HG02678 (cell line): ENCODE measurements around the gene MRPS25.
"Not testable (repeated sequence)": the region's sequence is repeated elsewhere in the genome, so short reads cannot be mapped to it uniquely, and the experiment has no call there.

Experiments used
- ATAC-seq: cut with Tn5 transposase; IDR thresholded peaks from one replicate; pipeline ENCODE4 v1.9.1; 2021; ENCODE audit warnings: mild to moderate bottlenecking, moderate library complexity; ENCODE audit not compliant: unreplicated experiment

Gene MRPS25

DNA sequence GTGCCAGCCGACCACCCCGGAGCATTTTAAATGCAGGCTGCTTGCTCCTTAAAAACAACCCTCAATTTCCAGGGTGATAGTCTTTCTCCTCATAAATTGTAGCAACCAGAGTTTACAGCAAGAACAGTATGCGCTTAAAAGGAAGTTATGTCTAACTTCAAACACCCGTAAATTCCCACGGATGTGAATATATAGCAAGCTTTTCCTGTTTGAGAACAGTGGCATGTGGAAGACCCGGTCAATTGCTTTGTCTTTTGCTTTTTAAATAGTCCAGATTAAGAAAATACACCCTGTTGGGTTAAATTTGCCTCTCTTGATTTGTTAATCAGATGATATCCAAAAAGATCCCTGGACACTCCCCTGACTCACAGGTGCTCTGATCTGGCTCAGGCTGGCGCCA lies 20.8 kb downstream of the MRPS25 start:
- no peak for ATAC-seq

DNA sequence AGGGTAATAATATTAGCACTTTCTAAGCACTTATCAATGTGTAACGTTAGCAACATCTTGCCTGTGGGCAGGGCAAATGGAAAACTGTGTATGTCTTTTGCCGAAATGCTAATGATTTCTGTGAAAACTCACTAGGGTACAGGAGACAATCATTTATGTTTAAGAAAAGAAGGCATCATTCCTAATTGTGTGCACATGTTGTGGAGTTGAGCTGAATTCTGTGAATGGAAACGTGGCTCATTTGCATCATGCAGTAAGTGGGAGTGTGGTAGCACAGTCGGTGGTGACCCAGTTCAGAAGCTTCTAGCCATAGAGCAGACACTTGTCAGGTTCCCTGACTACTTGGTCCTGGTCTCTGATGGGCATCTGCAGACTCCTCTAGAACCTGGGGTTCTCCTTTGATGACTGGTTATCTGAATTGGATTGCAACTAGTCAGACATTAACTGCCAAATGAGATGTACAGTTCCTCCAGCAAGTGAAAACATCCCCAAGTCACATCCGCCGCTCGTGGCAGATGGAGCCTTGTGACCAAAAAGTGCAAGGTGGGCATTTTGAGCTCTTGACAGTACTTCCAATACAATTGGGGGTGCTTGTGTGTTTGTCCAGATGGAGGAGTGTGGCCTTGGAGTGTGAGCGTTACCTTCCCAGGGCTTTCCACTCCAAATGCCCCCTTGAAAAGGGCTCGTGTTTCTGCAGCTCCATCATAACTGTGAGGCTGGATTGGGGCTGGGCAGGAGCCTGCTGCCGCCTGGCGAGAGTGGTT lies 21.5 kb downstream of the MRPS25 start:
- no peak for ATAC-seq

DNA sequence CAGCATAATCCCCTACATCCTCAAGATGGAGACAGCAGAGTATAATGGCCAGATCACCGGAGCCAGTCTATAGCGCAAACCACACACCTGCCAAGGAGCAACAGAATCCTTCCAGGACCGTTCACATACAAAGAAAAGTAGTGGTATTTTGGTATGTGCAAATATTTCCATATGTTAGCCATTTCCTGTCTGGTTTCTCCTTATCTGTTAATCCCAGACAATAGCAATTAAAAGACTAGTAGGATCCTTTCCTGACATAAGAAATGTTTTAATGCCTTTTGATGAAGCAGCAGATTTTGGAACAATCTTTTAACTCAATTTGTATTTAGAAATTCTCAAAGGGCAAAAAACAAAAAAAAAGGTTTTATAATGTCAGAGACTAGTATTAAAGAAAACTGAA lies 22.2 kb downstream of the MRPS25 start:
- ATAC-seq: no peak

DNA sequence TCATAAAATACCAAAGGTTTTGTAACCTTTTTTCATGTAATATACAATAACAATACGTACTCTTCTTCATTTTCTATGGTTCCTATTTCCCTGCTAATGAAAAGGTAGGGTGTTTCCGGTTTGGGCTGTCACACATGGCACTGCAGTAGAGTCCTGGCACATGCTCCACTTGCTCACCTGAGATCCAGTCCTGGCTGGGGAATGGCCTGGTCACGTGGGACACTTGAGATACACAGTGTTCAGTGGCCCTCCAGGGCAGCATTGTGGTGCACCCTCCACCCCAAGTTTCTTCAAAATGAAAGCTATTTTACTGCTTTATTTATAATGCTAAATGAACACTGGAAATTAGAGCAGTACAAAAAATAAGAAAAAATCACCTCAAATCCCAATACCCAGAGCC lies 23.2 kb downstream of the MRPS25 start:
- no peak for ATAC-seq

DNA sequence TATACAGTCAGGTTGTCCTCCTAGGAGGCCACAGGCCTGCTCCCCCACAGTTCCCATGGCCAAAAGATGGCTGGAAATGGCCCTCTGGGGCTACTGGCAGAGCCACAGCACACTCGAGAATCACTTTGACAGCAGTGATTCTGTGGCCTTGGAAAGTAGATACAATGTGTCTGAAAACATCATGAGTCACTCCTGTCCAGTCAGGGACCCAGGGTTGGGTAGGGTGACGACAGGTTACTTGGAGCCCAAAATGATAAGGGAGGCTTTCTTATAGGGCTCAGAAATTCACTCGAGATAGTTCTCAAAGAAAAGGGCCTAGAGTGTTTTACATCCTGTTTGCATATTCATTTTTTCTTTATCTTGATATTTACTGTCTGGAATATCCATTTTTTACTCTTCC lies 24.3 kb downstream of the MRPS25 start:
- no peak for ATAC-seq

DNA sequence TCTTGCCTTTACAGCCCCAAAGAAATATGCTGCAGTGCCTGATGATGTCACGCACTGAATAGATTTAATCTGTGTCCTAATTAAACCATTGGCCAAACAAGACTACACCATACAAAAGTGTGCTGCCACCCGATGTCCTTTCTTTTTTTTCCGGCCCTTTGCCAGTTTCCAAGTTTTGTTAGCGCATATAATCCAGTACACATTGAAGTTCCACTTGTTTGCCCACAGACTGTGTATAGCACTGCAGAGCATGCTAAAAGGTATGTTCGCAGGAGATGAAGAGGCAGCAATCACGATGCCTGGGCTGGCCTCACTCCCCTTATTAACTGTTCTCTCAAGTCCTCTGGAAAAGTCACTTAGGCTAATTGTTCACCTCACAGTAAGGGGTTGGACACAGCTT lies 26.8 kb downstream of the MRPS25 start:
- no peak for ATAC-seq

DNA sequence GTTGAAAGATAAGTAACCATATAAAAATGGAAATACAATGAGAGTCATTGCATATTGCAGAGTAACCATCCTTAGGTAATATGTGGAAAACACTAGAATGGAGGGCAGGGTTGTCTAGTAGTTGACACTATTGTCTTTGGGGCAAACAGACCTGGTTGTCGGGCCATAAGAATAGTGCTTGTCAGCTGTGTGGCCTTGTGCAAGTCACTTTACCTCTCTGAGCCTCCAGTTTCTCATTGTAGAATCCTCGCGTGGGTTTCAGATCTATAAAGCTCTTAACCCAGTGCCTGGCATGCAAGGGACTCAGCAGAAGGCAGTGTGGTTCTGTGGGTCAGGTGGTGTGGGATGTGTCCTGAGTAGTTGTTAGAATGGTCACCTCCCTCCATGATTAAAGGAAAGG lies 32.0 kb downstream of the MRPS25 start:
- no peak for ATAC-seq

DNA sequence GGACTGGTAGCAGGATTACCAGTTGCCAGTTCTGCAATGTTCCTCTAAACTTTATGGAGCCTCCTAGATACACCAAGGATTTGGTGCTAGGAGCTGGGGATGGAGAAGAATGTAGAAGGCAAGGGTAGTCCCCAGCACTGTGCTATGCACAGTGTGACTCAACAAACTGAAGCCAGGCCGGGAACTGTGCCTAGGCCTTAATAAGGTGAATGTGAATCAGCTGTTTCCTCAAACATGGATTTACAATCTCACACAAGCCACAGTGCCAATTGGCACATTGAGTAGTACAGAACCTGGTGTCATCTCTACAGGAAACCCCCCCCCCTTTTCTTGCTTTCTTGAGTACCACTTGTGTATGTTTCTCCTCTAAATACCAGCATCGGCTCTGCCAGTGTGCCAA lies 32.5 kb downstream of the MRPS25 start:
- no peak for ATAC-seq

DNA sequence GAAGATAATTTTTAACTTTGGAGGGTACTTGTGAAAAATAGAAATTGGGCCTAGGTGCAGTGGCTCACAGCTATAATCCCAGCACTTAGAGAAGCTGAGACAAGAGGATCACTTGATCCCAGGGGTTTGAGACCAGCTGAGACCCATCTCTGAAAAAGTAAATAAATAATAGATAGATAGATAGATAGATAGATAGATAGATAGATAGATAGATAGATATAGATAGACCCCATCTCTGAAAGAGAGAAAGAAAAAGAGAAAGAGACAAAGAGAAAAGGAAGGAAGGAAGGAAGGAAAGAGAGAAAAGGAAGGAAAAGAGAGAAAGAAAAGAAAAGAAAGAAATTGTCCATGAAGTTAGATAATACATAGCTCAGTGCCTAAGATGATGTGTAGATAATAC lies 35.5 kb downstream of the MRPS25 start:
- ATAC-seq: no peak

DNA sequence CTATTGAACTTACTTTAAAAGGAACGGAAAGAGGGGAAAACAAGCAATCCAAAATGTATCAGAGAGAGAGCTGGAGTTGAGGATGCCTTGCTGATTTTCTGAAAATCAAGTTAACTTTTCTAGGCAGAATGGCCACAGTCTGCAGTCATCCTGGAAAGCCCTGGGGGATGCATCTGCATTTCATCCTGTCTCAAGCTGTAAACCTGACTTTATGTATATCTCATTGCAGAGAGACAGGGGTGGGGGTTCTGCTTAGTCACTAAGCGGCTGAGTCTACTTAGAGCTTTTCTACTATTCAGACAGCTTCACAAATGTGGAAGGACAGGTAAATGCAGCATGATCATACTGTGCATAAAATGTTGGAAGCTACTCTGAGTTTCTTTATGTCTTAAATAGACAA lies 41.4 kb downstream of the MRPS25 start:
- no peak for ATAC-seq

DNA sequence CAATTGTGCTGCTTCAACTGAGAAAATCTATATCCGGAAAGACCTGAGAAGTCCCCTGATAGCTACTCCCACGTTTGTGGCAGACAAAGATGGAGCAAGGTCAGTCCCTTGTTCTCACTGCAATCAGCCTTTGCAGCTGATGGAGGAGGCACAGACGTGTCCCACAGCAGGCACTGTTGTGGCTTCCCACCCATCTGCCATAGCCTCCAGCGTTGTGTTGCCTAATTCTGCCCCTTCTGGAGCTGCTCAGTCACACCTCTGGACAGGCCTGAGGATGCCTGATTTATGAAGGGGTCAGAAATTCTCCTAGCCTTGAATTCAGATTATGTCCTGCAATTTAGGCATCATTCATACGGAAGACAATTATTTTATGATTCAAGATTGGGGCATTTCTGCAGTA lies 41.9 kb downstream of the MRPS25 start:
- ATAC-seq: no peak

DNA sequence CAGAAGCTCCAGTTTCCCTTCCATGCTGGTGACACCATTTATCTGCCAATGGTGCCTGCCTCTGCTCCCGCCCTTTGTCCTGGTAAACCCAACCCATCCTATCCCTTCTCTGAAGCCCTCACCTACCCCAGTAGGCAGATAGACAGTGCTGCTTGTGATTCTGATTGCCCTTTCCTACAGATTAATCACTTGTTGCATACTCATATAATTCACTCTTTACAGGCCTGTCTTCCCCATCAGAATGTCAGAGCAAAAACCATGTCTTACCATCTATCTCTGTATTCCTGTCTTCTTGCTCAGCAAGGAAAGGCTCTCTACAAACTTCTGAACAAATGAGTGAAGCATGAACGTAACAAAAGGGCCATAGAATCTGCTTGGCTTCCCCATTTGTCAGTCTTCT lies 47.9 kb downstream of the MRPS25 start:
- ATAC-seq: no peak

DNA sequence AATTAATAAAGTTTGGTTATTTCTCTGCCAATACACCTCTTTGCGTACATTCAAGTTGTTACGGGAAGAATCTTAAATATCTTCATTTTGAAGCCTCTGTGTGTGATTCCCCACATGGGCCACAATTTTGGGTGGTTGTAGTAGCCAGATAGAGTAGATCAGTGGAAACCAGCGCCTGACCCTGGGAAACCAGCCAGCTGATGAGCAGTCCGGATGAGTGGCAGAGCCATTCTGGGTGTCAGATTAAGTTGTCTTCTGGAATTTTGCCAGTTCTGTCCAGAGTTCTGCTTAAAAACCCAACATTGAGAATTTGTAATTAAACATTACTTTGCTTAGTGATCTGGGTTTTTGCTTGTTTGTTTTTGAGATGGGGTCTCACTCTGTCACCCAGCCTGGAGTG lies 49.7 kb downstream of the MRPS25 start:
- no peak for ATAC-seq

DNA sequence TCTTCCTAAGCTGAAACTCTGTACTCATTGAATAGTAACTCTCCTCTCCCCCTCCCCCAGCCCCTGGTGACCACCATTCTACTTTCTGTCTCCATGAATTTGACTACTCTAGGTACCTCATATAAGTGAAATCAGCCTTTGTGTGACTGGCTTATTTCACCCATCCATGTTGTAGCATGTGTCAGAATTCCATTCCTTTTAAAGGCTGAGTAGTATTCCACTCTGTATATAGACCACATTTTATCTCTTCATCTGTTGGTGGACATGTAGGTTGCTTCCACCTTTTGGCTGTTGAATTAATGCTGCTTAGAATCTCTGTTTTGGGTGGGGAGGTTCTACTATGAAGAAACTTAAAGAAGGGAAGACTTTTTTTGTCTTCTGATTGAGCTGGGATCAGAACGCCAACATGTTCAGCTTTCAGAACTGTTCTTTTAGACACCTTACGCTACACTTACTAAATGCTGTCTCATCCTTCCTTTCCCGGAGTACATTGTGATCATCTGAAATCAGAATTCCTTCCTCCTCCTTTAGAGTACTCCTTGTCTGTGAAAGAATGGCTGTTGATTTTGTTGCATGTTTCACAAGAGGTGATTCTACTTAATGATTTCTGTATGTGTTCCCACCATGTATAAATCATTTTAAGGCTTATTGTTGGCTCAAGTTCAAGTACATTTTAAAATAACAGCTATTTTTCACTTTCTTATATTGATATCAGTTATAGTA lies 50.3 kb downstream of the MRPS25 start:
- ATAC-seq: no peak

DNA sequence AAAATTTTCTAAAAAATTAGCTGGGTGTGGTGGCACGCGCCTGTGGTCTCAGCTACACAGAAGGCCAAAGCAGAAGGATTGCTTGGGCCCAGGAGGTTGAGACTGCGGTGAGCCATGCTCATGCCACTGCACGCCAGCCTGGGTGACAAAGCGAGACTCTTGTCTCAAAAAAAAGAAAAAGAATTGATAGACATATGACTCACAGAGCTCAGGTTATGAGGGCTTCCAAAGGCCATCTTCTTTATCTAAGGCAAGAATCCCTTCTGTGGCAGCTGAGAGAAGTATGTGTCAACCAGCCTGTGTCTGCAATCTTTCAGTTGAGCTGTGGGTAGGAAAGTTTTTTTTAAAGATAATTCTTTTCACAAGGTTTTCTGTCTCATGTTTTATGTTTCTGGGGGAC lies 53.9 kb downstream of the MRPS25 start:
- ATAC-seq: no peak

DNA sequence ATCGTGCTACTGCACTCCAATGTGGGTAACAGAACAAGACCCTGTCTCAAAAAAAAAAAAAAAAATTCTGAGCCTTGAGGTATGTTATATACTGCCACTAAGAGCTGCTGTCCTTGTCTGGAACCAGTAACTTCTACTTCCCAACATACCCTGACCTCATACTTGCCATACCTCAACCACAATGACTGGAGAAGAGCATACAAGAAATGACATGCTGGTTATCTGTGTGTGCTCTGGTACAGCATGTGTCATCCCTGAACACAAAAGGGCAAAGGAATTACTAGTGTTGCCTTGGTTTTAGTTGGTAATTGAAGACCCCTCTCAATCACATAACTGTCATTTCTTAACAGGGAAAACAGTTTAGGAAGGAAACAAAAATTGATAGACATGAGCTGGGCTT lies 54.5 kb downstream of the MRPS25 start:
- no peak for ATAC-seq

DNA sequence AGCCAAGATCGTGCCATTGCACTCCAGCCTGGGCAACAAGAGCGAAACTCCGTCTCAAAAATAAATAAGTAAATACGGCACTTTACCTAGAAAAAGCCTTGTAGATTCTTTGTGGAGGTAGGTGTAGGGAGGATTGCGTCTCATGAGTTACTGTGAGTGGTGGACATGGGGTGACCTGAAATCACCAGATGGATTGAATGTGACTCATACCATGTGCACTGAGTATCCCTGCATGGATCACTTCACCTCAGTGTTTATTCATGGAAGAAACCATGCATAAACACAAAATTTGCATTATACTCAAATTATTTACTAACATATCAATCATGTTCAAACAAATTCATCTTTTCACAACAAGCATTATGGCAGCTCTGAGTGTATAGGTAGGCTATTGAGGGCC lies 55.9 kb downstream of the MRPS25 start:
- no peak for ATAC-seq

DNA sequence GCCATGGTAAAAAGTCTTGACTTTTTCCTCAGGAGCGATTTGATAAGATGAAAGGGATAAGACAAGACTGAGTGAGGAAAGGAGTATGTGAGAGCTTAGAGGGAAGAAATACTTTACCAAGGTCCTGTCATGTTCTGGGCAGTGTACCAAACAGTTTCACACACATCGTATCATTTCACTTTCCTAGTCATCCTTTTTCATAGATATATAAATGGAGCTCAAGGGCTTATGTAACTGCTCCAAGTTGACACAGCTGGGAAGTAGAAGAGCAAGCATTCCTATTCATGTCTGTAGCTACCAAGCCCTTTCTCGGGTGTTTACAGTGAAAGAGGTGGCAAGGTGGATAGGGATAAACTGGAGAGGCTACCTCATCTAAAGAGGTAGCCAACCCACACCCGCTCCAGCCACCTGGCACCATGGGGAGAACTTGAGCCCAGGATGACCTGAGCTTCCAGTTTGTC lies 57.4 kb downstream of the MRPS25 start:
- no peak for ATAC-seq

DNA sequence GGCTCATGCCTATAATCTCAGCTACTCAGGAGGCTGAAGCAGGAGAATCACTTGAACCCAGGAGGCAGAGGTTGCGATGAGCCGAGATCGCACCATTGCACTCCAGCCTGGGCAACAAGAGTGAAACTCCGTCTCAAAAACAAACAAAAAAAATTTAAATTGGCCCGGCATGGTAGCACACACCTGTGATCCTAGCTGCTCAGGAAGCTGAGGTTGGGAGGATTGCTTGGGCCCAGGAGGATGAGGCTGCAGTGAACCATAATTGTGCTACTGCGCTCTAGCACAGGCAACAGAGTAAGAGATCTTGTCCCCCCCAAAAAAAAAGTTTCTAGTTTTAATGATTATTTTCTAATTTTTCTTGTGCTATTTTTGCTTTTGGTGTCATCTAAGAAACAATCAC lies 65.9 kb downstream of the MRPS25 start:
- ATAC-seq: not testable (repeated sequence)
